Endothelial cell of umbilical vein (primary cell): ENCODE measurements around the gene AP2A2. TPM values are rescaled to one million over a fixed set of nuclear protein-coding genes. Genes with fewer than 3 reads are reported as not detected.

Experiments used
- BruUV-seq: library from RNA; stranded (reverse); fragments of 400-500 nt; replicated peaks from 2 replicates; lab custom pipeline; 2021; lab: Mats Ljungman, UMichigan
- CTCF ChIA-PET: fragments of 300-600, 350-600 bp; sonication (Branson Sonifier 250); formaldehyde crosslinking; loops from one replicate; lab custom pipeline; 2021; ENCODE audit warnings: antibody characterized with exemption, inconsistent platforms; lab: Charles Lee
- POLR2A ChIA-PET: fragments of 300-600, 350-600 bp; sonication (Branson Sonifier 250); formaldehyde crosslinking; loops from one replicate; lab custom pipeline; 2021; ENCODE audit warnings: antibody characterized with exemption, inconsistent platforms; lab: Charles Lee
- DNase-seq: peaks from one replicate; pipeline ENCODE4 v3.0.0-alpha.2; 2011; ENCODE audit warnings: low read depth, low spot score
- FAIRE-seq: peaks from 2 replicates; lab custom pipeline; 2011; peaks lifted over from hg19 to GRCh38; lab: Jason Lieb, UNC
- H2AFZ ChIP-seq: 2 replicates; pipeline ENCODE4 v1.6.0; 2012; ENCODE audit warnings: low read depth, low read length, control low read depth, inconsistent platforms
- H3K27ac ChIP-seq: 2 replicates; pipeline ENCODE4 v1.5.1; 2011; ENCODE audit warnings: low read depth, mild to moderate bottlenecking, control low read depth, low read length, moderate library complexity; ENCODE audit not compliant: insufficient read depth
- H3K27me3 ChIP-seq, 2 experiments: 2 replicates each; pipeline versions ENCODE4 v1.6.0 to v1.6.1; 2011; ENCODE audit warnings: low read length in 2 of 2, mixed read lengths in 1 of 2; ENCODE audit not compliant: control insufficient read depth in 2 of 2, insufficient read depth in 2 of 2
- H3K36me3 ChIP-seq, 2 experiments: 2 replicates in 1 of 2; 3 replicates in 1 of 2; pipeline ENCODE4 v1.5.1; 2011; ENCODE audit warnings: low read length in 2 of 2, mild to moderate bottlenecking in 1 of 2, moderate library complexity in 1 of 2; ENCODE audit not compliant: control insufficient read depth in 2 of 2, insufficient read depth in 2 of 2; ENCODE audit errors: extremely low read depth in 1 of 2
- H3K4me1 ChIP-seq: 3 replicates; pipeline ENCODE4 v1.5.1; 2011; ENCODE audit warnings: mild to moderate bottlenecking, low read length; ENCODE audit not compliant: control insufficient read depth, insufficient read depth; ENCODE audit errors: extremely low read depth
- H3K4me2 ChIP-seq: 2 replicates; pipeline ENCODE4 v1.6.1; 2011; ENCODE audit warnings: low read length, control low read depth, mixed read lengths; ENCODE audit not compliant: insufficient read depth
- H3K4me3 ChIP-seq, 3 experiments: fragments of 200-600 bp in 1 of 3; sonication (generic), shearing (Covaris generic) in 1 of 3; replicated peaks in 1 of 3; 2 replicates each; pipeline ENCODE4 v1.5.1; 2011 to 2016; ENCODE audit warnings: control low read depth in 3 of 3, low read length in 3 of 3, mild to moderate bottlenecking in 2 of 3, inconsistent platforms in 1 of 3, low read depth in 1 of 3, moderate library complexity in 1 of 3; ENCODE audit not compliant: insufficient read depth in 1 of 3
- H3K79me2 ChIP-seq: 2 replicates; pipeline ENCODE4 v1.6.0; 2012; ENCODE audit warnings: low read length, inconsistent platforms; ENCODE audit not compliant: control insufficient read depth, insufficient read depth
- H3K9ac ChIP-seq: replicated peaks from 2 replicates; pipeline ENCODE3; 2011; ENCODE audit warnings: low read length, control low read depth; ENCODE audit not compliant: insufficient read depth; ENCODE audit errors: extremely low read depth
- H3K9me1 ChIP-seq: replicated peaks from 3 replicates; pipeline ENCODE4 v1.6.0; 2011; ENCODE audit warnings: mild to moderate bottlenecking, low read length; ENCODE audit not compliant: control insufficient read depth, insufficient read depth; ENCODE audit errors: extremely low read depth
- H3K9me3 ChIP-seq: replicated peaks from 2 replicates; pipeline ENCODE4 v1.5.1; 2012; ENCODE audit warnings: low read length, inconsistent platforms; ENCODE audit not compliant: control insufficient read depth, insufficient read depth
- H4K20me1 ChIP-seq: replicated peaks from 2 replicates; pipeline ENCODE3; 2011; ENCODE audit warnings: mild to moderate bottlenecking, low read length; ENCODE audit not compliant: control insufficient read depth, insufficient read depth; ENCODE audit errors: extremely low read depth
- CTCF ChIP-seq, 2 donors: IDR thresholded peaks; 1 replicate in 1 of 2; 2 replicates in 1 of 2; pipeline ENCODE4 v1.5.1; 2011; ENCODE audit warnings: low read length in 2 of 2, mild to moderate bottlenecking in 2 of 2, moderate library complexity in 2 of 2, control low read depth in 1 of 2, inconsistent platforms in 1 of 2, low read depth in 1 of 2; ENCODE audit not compliant: insufficient read depth in 1 of 2; ENCODE audit errors: extremely low read depth in 1 of 2
- EZH2 ChIP-seq: IDR thresholded peaks from 2 replicates; pipeline ENCODE4 v1.6.1; 2012; ENCODE audit warnings: borderline replicate concordance, low read depth, mild to moderate bottlenecking, moderate library complexity, low read length, inconsistent platforms; ENCODE audit not compliant: severe bottlenecking
- FOS ChIP-seq: IDR thresholded peaks from 2 replicates; pipeline ENCODE4 v1.6.1; 2011; ENCODE audit warnings: mild to moderate bottlenecking, low read length, moderate library complexity, borderline replicate concordance; ENCODE audit not compliant: insufficient read depth
- GATA2 ChIP-seq: IDR thresholded peaks from 2 replicates; pipeline ENCODE4 v1.7.0; 2011; ENCODE audit warnings: low read depth, mild to moderate bottlenecking, moderate library complexity, mixed read lengths, low read length; ENCODE audit not compliant: insufficient read length, insufficient read depth
- JUN ChIP-seq: IDR thresholded peaks from 2 replicates; pipeline ENCODE4 v1.6.1; 2011; ENCODE audit warnings: borderline replicate concordance, low read depth; ENCODE audit not compliant: insufficient read length, insufficient read depth
- MAX ChIP-seq: IDR thresholded peaks from 2 replicates; pipeline ENCODE4 v1.6.1; 2011; ENCODE audit not compliant: insufficient read depth, insufficient read length
- MYC ChIP-seq: IDR thresholded peaks from one replicate; pipeline ENCODE4 v1.6.1; 2011; ENCODE audit warnings: mild to moderate bottlenecking, low read depth, low read length
- POLR2A ChIP-seq: IDR thresholded peaks from 2 replicates; pipeline ENCODE4 v1.6.1; 2012; ENCODE audit warnings: low read depth, mild to moderate bottlenecking, control low read depth, low read length
- POLR2AphosphoS5 ChIP-seq: IDR thresholded peaks from 2 replicates; pipeline ENCODE4 v1.6.1; 2012; ENCODE audit warnings: low read depth, mild to moderate bottlenecking, control low read depth, low read length, moderate library complexity; ENCODE audit not compliant: insufficient read depth
- dilution Hi-C: fragments of 300-500 bp; cut with MboI; formaldehyde crosslinking; loops from one replicate; pipeline ENCODE4 v1.15.0; 2019; ENCODE audit warnings: low sequenced_read_pairs; ENCODE audit not compliant: extremely low pct_ligation_motif_present
- intact Hi-C: fragments of 100-400 bp; cut with micrococcal nuclease; formaldehyde crosslinking; loops from one replicate; pipeline ENCODE4 v1.10.0; 2022
- polyA plus RNA-seq, 4 experiments: library from polyadenylated mRNA; depleted of rRNA in 3 of 4; stranded (reverse) in 3 of 4; unstranded in 1 of 4; fragments of >200 nt; gene quantifications; 2 replicates each; pipeline versions ENCODE4 v1.2.1 to v1.2.3, GENCODE V29; 2011 to 2012; ENCODE audit warnings: missing spikeins in 1 of 4
- total RNA-seq: library from RNA; stranded (reverse); gene quantifications from 2 replicates; pipeline ENCODE4 v1.2.3, GENCODE V29; 2021

Gene AP2A2
- total and polyA plus RNA-seq, 2 donors (not counting 3 experiments of a cell fraction or from before 2014, with no cell fraction given): 89.5 to 92.6 TPM

GRCh38 chr11:1028616-1029015, 102.9 kb downstream of the AP2A2 start:
- Histone ChIP-seq H3K9ac (no peak overlapping the region), H2AFZ (no peak overlapping the region), H3K9me1 (no peaks in the 10 kb centered on the region), H3K27ac (no peak overlapping the region), H3K4me2 (no peak overlapping the region), H3K9me3 (no peaks in the 10 kb centered on the region), H3K79me2 (no peaks in the 10 kb centered on the region), H4K20me1 (no peaks in the 10 kb centered on the region), H3K4me1 (no peaks in the 10 kb centered on the region), H3K4me3 (no peak overlapping the region), H3K36me3 (no peaks in the 10 kb centered on the region), H3K27me3 (no peaks in the 10 kb centered on the region)
- no peak for DNase-seq
- intact Hi-C loops: no loop called here
- no TSS peak for BruUV-seq
- no peak for FAIRE-seq
- CTCF ChIA-PET: no interaction called here
- no peak for TF ChIP-seq POLR2A
- TF ChIP-seq MAX: no peak
- no peak for TF ChIP-seq POLR2AphosphoS5
- no peak for TF ChIP-seq MYC
- no peak for TF ChIP-seq JUN
- no peak for TF ChIP-seq FOS
- TF ChIP-seq EZH2: no peak
- TF ChIP-seq GATA2: no peak
- no peak for TF ChIP-seq CTCF (IDR thresholded peaks at IDR 0.05; ENCODE audit: extremely low read depth in 1 of 2, insufficient read depth in 1 of 2, low read depth in 1 of 2, low read length in 2 of 2)
- POLR2A ChIA-PET: no interaction called here
- dilution Hi-C loops: no loop called here
